ENCODE data around the gene ZNF512B.
"Not testable (repeated sequence)": the region's sequence is repeated elsewhere in the genome, so short reads cannot be mapped to it uniquely, and the experiment has no call there.

The ZNF512B gene

GRCh38 chr20:63932606-63933160 lies 37.0 kb downstream of the ZNF512B start:
- no peak for DNase-seq (ENCODE audit: low spot score)

DNA sequence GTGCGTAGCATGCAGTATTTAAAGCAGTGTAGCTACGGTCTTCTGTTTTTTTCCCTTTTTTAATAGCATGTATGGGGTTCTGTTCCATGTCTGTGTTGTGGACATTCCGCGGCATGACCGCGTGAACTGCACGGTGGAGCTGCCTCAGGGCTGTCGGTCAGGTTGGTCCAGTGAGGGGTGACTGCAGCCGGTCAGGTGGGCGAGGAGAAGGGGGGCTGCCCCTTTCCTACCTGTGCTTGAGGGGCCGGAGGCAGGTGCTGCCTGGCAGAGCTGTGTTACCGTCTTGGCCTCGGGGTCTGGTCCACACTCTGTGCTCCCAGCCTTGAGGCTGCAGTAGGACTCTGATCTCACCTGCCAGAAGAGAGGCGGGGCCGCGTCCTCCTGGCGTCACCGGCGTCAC lies 38.0 kb downstream of the ZNF512B start:
- DNase-seq (ENCODE audit: low spot score) = no peak

GRCh38 chr20:63930971-63931553 lies 38.7 kb downstream of the ZNF512B start:
- DNase-seq (ENCODE audit: low spot score) = no peak

- DNase-seq (ENCODE audit: low spot score) = not testable (repeated sequence)
These were observed 40.3 kb downstream of the ZNF512B start for GRCh38 chr20:63929473-63929883.

GRCh38 chr20:63929071-63929470 lies 40.7 kb downstream of the ZNF512B start:
- no peak for DNase-seq (ENCODE audit: low spot score)

DNA sequence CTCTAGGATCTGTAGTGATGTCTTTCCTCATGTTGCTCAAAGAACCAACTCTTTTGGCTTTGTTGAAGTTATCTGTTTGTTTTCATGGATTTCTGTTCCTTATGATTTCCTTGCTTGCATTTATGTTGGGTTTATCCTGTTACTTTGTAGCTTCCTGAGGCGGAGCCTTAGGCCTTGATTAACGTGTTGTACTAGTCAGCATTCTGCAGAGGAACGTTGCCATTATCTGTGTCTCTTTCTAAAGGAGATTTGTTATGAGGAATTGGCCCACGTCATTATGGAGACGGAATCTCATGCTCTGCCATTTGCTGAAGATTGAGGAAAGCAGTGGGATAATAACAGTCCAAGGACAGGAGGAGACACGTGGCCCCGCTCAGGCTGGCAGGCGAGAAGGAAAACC lies 43.4 kb downstream of the ZNF512B start:
- DNase-seq (ENCODE audit: low spot score) = no peak

DNA sequence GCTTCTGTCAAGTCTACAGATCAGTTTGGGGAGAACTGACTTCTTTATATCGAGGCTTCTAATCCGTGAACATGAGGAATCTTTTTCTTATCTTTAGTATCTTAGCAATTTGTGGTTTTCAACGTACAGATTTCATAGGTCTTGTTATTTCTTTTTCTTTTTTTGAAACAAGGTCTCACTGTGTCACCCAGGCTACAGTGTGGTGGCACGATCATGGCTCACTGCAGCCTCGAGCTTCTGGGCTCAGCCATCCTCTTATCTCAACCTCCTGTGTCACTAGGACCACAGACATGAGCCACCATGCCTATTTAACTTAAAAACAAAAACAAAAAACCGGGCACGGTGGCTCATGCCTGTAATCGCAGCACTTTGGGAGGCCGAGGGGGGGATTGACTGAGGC lies 45.5 kb downstream of the ZNF512B start:
- DNase-seq (ENCODE audit: low spot score) = no peak

DNA sequence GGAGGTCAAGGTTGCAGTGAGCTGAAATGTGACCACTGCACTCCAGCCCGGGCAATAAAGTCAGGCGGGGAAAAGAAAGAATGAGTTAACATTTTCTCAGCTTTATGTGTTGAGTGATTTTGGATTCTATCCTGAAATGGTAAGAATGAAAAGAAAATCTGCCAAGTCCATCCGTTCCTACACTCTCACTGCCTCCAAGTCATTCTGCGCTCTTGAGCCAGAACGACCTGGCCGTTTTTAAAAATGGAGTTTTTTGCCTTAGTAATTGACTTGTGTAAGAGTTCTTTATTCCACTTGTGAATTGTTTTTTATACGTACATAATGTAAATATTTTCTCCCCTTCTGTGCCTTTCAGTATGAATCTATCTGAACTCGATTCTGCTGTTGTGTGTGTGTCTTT lies 46.1 kb downstream of the ZNF512B start:
- DNase-seq (ENCODE audit: low spot score) = no peak

GRCh38 chr20:63920226-63920625 lies 49.5 kb downstream of the ZNF512B start:
- DNase-seq (ENCODE audit: low spot score) = no peak

DNA sequence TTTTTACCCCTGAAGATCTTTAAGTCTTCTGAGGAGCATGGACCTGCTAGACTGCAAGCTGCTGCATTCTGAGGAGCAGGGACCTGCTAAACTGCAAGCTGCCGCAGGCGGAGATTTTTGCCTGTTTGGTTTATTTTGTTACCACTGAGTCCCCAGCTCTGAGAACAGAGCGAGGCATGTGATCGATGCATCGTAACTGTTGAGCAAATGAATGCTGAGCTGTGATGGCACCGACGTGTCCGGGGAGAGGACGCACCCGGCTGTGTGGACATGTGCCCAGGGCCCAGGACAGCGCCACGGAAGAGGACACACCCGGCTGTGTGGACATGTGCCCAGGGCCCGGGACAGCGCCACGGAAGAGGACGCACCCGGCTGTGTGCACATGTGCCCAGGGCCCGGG lies 50.6 kb downstream of the ZNF512B start:
- DNase-seq (ENCODE audit: low spot score) = no peak

DNA sequence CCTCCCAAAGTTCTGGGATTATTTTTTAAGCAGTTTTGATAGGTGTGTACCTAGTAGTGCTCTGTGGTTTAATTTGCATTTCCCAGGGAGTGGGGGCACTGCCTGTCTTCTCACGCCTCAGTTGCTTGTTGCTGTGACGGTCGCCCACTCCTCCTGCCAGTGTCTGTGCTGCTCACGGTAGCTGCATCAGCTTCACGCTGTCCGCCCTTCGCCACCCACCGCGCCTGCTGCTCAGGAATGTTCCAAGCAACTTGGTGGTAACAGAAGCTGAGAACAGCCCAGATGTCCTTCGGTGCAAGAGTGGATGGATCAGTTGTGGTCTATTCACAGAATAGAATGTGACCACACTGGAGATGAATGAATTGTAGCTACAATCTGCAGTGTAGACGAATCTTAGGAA lies 51.9 kb downstream of the ZNF512B start:
- no peak for DNase-seq (ENCODE audit: low spot score)

- not testable (repeated sequence) for DNase-seq (ENCODE audit: low spot score)
These were observed 53.3 kb downstream of the ZNF512B start for GRCh38 chr20:63916371-63916939.

DNA sequence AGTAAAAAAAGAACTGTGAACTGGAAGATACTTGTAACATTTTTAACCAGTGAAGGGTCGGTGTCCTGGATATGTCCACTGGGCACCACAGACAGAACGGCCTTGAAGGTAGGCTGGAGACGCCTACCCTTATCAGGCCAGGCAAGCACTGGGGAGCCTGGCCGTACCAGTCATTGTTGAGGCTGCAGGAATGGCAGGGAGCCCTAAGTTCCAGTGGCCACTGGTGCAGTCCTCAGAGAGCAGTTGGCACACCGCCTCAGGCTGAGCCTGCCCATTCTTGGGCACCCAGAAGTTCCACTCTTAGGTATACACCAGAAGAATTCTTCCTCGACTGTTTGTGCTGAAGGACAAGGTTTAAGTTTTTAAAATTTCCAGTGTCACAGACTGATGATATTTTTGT lies 54.3 kb downstream of the ZNF512B start:
- no peak for DNase-seq (ENCODE audit: low spot score)

DNA sequence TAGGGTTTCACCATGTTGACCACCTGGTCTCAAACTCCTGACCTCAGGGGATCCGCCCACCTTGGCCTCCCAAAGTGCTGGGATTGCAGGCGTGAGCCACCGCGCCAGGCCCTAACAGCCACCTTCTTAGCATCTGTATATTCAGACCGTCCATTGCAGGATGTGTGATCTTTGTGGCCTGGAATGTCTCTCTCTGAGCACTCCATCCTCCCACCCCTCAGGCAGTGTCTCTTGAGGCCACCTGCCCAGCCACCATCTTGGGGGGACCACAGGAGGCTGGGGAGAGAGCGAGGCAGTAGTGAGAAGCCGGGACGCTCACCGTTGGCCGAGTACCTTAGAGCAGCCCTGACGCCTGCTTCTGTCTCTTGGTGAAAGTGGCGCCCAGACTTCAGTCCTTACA lies 56.0 kb downstream of the ZNF512B start:
- no peak for DNase-seq (ENCODE audit: low spot score)

DNA sequence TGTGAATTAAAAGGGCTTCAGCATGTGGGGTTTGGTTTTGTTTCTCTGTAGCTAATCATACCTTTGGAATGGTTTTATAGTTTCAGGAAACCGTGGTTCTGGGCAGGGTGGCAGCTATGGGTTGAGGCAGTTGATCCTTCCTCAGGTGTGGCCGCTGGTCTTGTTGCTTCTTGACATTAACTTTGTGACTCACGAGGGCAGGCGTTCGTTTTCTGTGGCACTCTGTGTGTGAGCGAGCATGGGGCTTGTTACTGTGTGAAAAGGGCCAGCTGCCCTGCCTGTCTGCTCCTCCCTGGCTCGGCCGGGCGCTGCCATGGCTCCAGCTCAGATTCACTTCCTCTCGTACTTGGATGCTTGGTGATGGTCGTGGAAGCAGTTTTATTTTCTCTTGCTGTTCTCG lies 58.6 kb downstream of the ZNF512B start:
- no peak for DNase-seq (ENCODE audit: low spot score)

- no peak for DNase-seq (ENCODE audit: low spot score)
These were observed 61.6 kb downstream of the ZNF512B start for GRCh38 chr20:63908008-63908682.

All from CD4-positive, alpha-beta T cell treated with Interleukin-6 at 100 ng/mL for 8 hours (primary cell).